KOPT-K1 (cell line): ENCODE measurements around the gene TMEFF2.

Experiments used
- H3K27ac ChIP-seq: fragments of 200-600 bp; sonication (generic); 2 replicates; pipeline ENCODE4 v1.5.1; 2016; ENCODE audit warnings: antibody characterized with exemption, mild to moderate bottlenecking, low read depth, low read length; ENCODE audit not compliant: poor library complexity, severe bottlenecking
- H3K36me3 ChIP-seq: fragments of 200-600 bp; sonication (generic); 2 replicates; pipeline ENCODE4 v1.5.1; 2017; ENCODE audit warnings: antibody characterized with exemption, mild to moderate bottlenecking, low read length, moderate library complexity; ENCODE audit not compliant: insufficient read depth
- H3K9me3 ChIP-seq: fragments of 200-600 bp; sonication (generic); 2 replicates; pipeline ENCODE4 v1.5.1; 2017; ENCODE audit warnings: antibody characterized with exemption, low read length, mild to moderate bottlenecking; ENCODE audit not compliant: insufficient read depth, poor library complexity, severe bottlenecking

TMEFF2 gene

DNA sequence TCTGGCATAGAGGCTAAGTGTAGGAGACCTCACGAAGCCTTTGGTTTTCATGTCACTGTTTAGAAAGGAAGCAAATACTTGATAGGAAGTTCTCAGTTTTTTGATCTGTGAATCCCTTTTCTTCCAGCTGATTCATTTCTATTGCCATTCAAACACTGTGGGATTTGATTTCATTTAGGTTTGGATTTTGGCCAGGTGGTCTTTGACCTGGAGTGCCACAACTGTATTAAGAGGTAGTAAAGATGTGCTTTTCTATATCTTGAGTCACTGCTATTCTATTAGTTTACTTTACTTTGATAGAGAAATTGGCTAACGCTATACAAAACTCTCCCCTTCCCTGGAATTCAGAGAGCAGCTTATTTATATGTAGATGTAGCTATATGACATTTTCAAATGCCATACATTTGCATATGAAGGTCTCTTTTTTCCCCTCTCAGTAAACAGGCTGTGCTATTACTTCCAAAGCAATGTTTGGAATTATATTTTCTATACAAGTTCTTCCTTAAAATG is 215.5 kb downstream of the TMEFF2 start:
- Histone ChIP-seq H3K27ac (no peak overlapping the region), H3K36me3 (no peaks in the 10 kb centered on the region), H3K9me3 (no peaks in the 10 kb centered on the region)

DNA sequence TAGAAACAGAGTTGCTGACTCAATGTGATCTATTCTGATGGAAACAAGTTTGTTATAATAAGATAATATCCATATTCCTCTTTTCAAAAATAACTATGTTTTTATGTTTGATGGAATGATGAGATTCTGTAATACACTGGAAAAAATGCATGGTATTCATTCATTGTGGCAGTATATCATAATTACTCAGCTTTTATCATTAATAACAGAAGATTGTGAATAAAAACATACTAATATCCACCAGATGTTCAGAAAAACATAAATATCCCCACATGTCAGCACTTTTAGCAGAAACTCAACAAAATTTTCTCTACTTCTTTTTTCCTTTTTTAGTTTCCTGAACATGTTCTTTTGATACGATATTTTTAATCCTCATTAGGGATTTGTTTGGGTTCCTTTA is 217.0 kb downstream of the TMEFF2 start:
- Histone ChIP-seq H3K27ac (no peak overlapping the region), H3K36me3 (no peaks in the 10 kb centered on the region), H3K9me3 (no peaks in the 10 kb centered on the region)

DNA sequence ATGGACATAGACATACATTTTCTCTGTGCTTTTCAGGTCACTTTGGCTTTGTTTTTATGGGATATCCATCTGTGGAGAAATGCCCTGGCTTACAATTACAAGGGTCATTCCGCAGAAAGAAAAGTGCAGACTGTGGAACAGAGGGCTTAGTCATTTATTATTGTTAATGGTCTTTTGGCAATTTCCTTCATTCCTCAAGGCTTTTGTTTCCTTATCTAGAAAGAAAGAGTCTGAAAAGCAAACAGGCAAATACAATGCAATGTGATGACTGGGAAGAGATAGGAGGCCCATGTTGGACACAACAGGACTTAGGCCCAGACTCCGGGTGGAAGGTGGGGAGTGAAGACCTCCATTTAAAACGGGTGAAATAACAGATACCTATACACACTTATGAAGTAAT is 218.3 kb downstream of the TMEFF2 start:
- no peaks in the 10 kb centered on the region for H3K9me3 ChIP-seq
- no peaks in the 10 kb centered on the region for H3K36me3 ChIP-seq
- H3K27ac ChIP-seq: no peak overlapping the region

DNA sequence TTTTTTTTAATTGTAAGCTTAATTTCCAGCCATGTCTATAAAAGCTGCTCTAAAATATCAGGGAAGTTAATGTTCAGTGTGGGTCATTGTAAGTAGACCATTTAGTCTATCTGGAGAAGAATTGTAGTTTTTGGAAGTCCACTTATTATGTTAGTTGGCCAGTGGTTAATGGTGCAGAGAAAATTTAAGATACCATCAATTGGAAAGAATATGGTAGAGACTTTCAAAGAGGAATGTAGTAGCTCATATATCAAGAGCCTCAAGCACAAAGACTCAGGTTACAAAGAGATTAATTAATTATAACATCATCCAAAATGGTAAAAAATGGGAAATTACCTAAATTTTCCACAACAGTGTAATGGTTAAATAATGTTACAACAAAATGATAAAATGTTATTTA is 220.1 kb downstream of the TMEFF2 start:
- H3K27ac ChIP-seq: no peak overlapping the region
- H3K36me3 ChIP-seq: no peaks in the 10 kb centered on the region
- H3K9me3 ChIP-seq: no peaks in the 10 kb centered on the region

DNA sequence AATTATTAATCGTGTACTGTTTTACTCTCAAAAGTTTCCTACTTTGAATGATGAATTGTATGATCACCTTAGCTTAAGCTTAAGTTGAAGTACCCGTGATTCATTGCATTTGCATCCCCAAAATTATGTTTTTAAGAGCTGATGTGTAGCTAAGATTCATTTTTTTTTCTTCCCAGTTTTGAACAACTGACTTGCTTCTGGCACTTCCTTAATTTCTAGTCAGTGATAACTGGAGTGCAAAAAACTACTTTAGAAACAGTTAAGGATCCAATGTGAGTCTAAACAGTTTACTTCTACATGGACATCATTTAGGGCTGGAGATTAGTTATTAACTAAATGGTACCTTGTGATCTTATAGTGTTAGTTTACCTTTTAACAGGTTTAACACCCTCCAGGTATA is 223.9 kb downstream of the TMEFF2 start:
- no peaks in the 10 kb centered on the region for H3K36me3 ChIP-seq
- H3K27ac ChIP-seq: no peak overlapping the region
- no peaks in the 10 kb centered on the region for H3K9me3 ChIP-seq

DNA sequence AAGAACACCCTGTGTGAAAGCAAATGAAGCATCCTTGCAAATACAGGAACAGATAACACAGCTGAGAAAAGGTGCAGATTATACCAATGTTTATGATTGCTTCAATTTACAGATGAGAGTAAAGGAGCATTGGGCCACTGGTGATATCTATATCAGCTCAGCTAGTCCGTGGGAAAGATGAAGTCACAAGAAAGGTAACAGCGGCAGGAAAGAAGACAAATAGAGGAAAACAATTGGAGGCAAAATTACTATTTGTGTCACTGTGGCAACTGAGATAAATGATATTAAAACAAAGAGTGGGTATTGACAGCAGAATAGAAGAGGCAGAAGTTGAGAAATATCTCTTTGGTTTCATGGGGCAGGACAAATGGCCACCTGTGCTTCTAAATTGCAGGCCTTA is 226.6 kb downstream of the TMEFF2 start:
- Histone ChIP-seq H3K36me3 (no peaks in the 10 kb centered on the region), H3K27ac (no peak overlapping the region), H3K9me3 (no peaks in the 10 kb centered on the region)

DNA sequence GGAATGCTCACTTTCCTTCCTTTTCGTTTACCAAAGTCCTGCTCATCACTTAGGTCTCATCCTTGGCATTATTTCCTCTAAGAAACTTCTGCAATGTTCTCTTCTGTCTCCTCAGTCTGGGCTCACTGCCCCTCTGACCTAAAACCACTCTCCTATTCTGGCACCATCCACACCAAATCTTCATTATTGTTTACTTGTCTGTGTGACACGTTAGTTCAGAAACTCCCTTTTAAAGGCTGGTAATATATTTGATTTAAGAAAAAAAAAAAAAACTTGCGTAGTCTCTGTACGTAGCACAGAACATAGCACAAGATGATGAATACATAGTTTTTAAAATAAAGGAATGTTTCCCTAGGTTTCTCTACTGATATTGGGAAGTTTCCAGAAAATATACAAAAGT is 229.0 kb downstream of the TMEFF2 start:
- Histone ChIP-seq H3K9me3 (no peaks in the 10 kb centered on the region), H3K27ac (no peak overlapping the region), H3K36me3 (no peaks in the 10 kb centered on the region)

DNA sequence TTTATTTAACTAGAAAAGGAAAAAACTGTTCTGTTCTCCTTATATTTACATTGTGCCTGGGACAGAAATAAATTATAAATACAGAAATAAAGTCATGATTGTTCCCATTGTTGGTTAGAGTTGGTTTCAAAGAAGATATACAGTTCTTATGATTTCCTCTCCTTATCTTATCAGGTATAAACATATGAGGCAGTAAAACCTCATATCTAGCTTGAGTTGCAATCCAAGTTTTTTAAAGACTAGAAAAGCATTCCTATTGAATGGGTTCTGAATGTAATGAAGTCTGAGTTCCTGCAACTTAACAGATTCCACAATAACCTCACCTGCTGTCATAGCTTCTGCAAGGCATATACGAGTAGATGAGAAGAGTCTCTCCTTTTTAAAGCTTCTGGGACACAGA is 233.2 kb downstream of the TMEFF2 start:
- H3K27ac ChIP-seq: no peak overlapping the region
- no peaks in the 10 kb centered on the region for H3K9me3 ChIP-seq
- no peaks in the 10 kb centered on the region for H3K36me3 ChIP-seq

DNA sequence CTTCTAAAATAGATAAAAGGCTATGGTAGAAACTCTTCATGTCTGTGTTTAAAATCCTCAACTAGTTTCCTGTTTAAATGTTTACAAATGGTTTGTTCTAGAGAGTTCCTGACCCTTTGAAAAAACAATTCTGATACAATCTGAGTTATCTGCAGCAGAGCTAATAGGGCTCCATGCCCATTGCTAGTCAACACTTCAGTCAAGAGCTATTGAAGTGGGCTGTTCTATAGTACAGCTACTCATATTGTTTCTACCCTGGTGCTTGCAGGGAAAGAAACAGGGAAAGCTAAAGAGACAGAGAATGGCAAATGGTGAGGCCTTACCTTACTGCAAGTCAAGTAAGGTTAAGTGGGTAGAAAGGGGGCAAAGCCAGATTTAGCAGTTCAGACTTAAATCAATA is 235.5 kb downstream of the TMEFF2 start:
- no peak overlapping the region for H3K27ac ChIP-seq

DNA sequence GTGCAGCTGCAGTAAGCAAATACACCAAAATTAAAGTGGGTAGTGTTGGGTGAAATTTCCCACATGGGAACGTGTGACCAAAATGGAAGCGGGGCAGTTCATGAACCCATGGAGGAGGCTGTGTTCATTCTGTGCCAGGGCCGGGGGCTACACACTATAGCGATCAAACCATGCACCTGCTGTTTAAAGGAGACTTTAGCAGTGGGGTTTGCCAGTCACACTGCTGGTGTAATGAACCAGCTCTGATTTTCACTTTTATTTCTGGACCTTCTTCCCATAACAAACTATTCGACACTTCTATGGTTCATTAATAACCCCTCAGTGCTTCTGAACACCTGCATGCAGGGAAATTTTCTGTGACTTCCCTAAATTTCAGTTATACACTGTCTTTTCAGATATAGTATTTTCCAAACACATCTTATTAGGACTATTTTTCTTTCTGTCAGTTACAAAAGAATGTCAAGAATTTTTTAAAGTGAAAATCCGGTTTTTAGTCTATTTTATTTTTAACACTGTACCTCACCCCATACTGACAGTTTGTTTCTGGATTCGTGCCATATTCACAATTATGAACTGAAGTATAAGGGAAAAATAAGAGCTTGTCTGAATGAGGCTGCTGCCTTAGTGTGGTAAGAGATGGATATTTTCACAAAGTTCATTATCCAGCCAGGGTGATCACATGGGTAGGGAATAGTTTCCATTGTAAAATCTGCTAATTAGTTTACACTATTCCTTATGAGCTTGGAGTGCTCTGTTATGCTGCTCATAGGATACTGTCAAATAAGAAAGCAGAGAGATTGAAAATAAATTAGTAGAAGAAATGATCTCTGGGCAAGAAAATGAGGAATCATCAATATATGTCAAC is 236.5 kb downstream of the TMEFF2 start:
- Histone ChIP-seq H3K27ac (no peak overlapping the region), H3K9me3 (no peaks in the 10 kb centered on the region), H3K36me3 (no peaks in the 10 kb centered on the region)

More for the DNA sequence above, 235.5 kb downstream of the TMEFF2 start:
- Histone ChIP-seq H3K36me3 (no peaks in the 10 kb centered on the region), H3K9me3 (no peaks in the 10 kb centered on the region)

DNA sequence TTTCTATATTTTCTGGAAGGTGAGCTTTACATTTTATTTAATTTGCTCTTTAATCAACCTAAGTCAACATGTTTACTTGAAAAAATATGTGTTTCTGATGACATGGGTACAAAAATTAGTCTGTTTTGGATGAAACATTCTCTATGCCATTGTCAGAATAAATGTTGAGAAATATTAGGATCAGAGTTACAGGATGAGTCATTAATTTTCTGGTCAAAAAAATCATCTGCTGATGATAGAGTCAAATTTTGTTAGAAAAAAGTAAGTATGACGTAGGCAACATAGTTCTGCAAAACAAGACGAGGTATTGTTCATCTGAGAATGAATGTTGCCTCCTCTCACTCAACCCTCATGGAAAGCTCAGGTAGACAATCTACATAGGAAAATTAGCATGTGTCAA is 240.3 kb downstream of the TMEFF2 start:
- Histone ChIP-seq H3K27ac (no peak overlapping the region), H3K36me3 (no peaks in the 10 kb centered on the region)

DNA sequence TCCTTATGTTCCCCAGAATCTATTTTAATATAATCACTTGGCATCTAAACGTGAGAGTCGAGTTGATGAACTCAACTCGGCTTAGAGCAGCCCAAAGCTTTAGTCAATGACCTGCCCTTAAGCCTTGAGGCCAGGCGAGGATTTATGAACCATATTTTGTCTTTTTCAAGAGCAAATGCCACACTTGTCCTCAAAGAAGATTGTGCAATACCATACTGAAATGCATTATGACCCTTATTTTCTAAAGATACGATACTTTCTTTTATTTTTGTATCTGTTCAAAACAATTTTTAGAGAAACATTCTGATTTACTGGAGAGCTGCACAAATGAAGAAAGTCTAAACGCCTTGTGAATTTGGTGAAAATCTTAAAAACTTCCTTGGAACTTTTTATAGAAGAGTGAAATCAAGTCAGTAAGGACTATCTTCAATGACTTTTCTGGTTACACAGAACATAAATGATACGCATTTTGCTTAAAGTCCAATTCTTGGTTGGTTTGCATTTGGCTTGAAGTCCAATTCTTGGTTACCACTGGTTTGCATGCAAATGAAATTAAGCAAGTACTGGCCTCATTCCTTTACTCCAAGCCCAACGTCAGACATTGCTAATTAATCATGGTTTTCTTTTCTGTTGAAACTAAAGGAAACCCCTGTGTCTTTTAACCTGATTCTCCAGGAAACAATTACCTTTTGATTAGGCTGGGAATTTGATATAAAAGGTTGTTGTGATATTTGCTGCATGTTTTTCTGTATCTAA is 242.0 kb downstream of the TMEFF2 start:
- H3K27ac ChIP-seq: no peak overlapping the region

More for the DNA sequence above, 240.3 kb downstream of the TMEFF2 start:
- no peaks in the 10 kb centered on the region for H3K9me3 ChIP-seq

DNA sequence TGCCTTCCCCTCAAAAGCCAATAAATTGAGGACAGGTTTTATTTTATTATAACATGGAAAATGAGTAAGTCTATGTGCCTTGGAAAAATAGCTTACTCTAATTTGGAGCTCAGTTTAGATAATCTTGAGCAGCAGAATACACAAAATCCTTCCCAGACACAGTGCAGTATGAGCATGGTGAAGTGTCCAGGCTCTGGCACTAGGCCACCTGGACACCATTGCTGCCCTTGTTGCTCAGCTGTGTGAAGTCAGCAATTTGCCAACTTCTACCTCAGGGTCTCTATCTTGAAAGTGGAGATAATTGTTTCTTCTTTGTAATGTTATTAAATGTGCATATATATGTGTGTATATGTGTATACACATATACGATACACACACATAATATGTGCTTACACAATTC is 242.9 kb downstream of the TMEFF2 start:
- Histone ChIP-seq H3K27ac (no peak overlapping the region), H3K9me3 (no peaks in the 10 kb centered on the region), H3K36me3 (no peaks in the 10 kb centered on the region)

More for the DNA sequence above, 242.0 kb downstream of the TMEFF2 start:
- Histone ChIP-seq H3K9me3 (no peaks in the 10 kb centered on the region), H3K36me3 (no peaks in the 10 kb centered on the region)

DNA sequence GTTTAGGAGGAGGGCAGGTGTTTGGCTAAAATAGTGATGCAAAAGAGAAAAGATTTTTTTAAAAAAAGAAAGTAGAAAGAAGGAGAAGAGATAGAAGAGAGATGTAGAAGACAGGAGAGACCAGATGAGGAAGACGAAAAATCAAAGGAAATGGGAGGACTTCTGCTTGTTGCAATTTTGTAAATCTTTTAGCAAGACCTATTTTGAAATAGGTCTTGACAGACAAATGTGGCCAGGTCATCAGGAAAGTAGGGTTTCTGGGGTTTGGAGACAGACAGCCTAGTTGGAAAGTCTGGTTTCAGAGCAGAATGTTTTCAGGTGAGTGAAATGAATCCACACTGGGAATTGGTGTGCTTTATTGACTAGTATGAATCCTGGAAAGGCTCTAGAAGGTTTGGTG is 243.4 kb downstream of the TMEFF2 start:
- no peaks in the 10 kb centered on the region for H3K9me3 ChIP-seq
- H3K36me3 ChIP-seq: no peaks in the 10 kb centered on the region
- H3K27ac ChIP-seq: no peak overlapping the region

DNA sequence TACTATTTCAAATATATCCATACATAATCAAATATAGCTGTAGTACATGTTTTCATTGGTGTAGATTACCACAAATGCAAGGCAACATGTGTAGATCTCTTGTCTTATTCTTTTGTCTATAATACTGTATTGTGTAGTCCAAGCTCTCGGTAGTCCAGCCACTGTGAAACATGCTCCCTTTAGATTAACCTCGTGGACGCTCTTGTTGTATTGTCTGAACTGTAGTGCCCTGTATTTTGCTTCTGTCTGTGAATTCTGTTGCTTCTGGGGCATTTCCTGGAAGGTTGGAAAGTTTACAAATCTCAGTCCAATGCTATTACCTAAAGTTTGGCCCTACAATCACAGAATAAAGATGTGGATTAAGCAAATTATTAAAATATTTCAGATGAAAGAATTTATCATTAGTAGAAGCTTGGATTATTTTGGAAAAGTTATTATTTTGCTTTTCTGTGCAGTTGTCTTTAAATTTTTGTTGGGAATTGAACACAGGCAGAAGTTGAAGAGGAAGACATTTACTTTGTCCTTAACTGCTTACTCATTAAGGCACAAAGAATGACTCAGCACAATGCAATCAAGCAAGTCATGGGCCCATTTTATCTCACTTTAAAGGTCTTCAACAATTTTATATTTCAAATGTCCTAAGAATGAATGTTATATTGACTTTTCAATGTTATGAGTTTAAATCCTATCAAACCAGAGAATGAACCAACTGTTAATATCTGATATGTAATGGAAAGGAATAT is 244.4 kb downstream of the TMEFF2 start:
- H3K9me3 ChIP-seq: no peaks in the 10 kb centered on the region
- no peak overlapping the region for H3K27ac ChIP-seq
- H3K36me3 ChIP-seq: no peaks in the 10 kb centered on the region
